K562 (cell line): ENCODE data around the gene KLK13. TPM values are rescaled to one million over a fixed set of nuclear protein-coding genes. Genes with fewer than 3 reads are reported as not detected.

Experiments
- CREBBP ChIP-seq: IDR thresholded peaks from one replicate; pipeline ENCODE4 v1.6.1; 2012; ENCODE audit warnings: low read depth, mild to moderate bottlenecking, control low read depth, inconsistent platforms, low read length
- EHMT2 ChIP-seq: fragments of 450-650 bp; IDR thresholded peaks from 2 replicates; pipeline ENCODE4 v1.6.1; 2018; ENCODE audit warnings: antibody characterized with exemption
- EP300 ChIP-seq: IDR thresholded peaks from 2 replicates; pipeline ENCODE4 v1.6.1; 2012; ENCODE audit warnings: low read length, improper control_type of control experiment
- FOXA1 ChIP-seq: fragments of 450-650 bp; IDR thresholded peaks from 2 replicates; pipeline ENCODE4 v1.6.1; 2016; ENCODE audit warnings: mild to moderate bottlenecking, borderline replicate concordance
- HINFP ChIP-seq: fragments of 450-650 bp; conservative IDR thresholded peaks from 2 replicates; pipeline ENCODE4 v1.6.1; 2016; ENCODE audit warnings: missing genetic modification characterization, low read depth, mild to moderate bottlenecking, control low read depth, missing compliant biosample characterization
- PHB ChIP-seq: fragments of 250-450 bp; sonication (Bioruptor Pico); IDR thresholded peaks from 2 replicates; pipeline ENCODE4 v1.5.0; 2021
- REST ChIP-seq, 2 experiments: fragments of 450-650 bp; formaldehyde crosslinking in 1 of 2; IDR thresholded peaks; 2 replicates each; pipeline versions ENCODE4 v1.4.0 to v1.6.1; 2014 to 2020; ENCODE audit warnings: mild to moderate bottlenecking in 2 of 2, borderline replicate concordance in 1 of 2, low read depth in 1 of 2
- SNRNP70 ChIP-seq: fragments of 200-400 bp; formaldehyde crosslinking; optimal IDR thresholded peaks from 2 replicates; pipeline ENCODE3; 2017; ENCODE audit warnings: low read depth, low read length
- UBTF ChIP-seq, 2 experiments: IDR thresholded peaks; 2 replicates each; pipeline ENCODE4 v1.6.1; 2012; ENCODE audit warnings: improper control_type of control experiment in 2 of 2, low read depth in 2 of 2, low read length in 2 of 2, borderline replicate concordance in 1 of 2
- ZNF282 ChIP-seq: sonication (generic); formaldehyde crosslinking; IDR thresholded peaks from 2 replicates; pipeline ENCODE4 v1.8.1; 2023; ENCODE audit warnings: missing genetic modification reagents
- ZNF512 ChIP-seq: IDR thresholded peaks from 2 replicates; pipeline ENCODE4 v1.6.1; 2016; ENCODE audit warnings: missing genetic modification characterization, missing compliant biosample characterization
- ZSCAN29 ChIP-seq: fragments of 450-650 bp; IDR thresholded peaks from 2 replicates; pipeline ENCODE4 v1.6.1; 2017
- ZSCAN32 ChIP-seq: fragments of 450-650 bp; formaldehyde crosslinking; IDR thresholded peaks from 2 replicates; pipeline ENCODE4 v1.4.0; 2020; ENCODE audit warnings: mild to moderate bottlenecking, moderate library complexity
- polyA plus RNA-seq, 8 experiments: library from polyadenylated mRNA; depleted of rRNA in 4 of 8; stranded (reverse) in 5 of 8; unstranded in 3 of 8; fragments of >200 nt; fragmentation: Nextera tagmentation in 2 of 8; fragmentation: Illumina TruSeq in 1 of 8; extraction: Ambion mirVana in 2 of 8; extraction: Trizol in 1 of 8; gene quantifications; 2 replicates each; pipeline versions ENCODE4 v1.2.1 to v1.2.3, GENCODE V29; 2011 to 2014; ENCODE audit warnings: inconsistent platforms in 1 of 8, missing spikeins in 1 of 8
- total RNA-seq, 7 experiments: library from RNA; depleted of rRNA in 6 of 7; stranded (reverse); fragments of >200 nt in 6 of 7; fragmentation: Illumina TruSeq in 2 of 7; extraction: Trizol in 2 of 7; gene quantifications; 2 replicates each; pipeline versions ENCODE4 v1.2.1 to v1.2.3, GENCODE V29; 2011 to 2021; ENCODE audit warnings: low replicate concordance in 1 of 7

The KLK13 gene
- total and polyA plus RNA-seq, 9 of the 15 experiments (the other 6 are each of a cell fraction or from before 2014, with no cell fraction given), result 0.72 to 9.0 (median 2.3) TPM

GRCh38 chr19:51020988-51021651 lies 43.8 kb downstream of the KLK13 start (continued):
- peak; percentile 74 for TF ChIP-seq REST (IDR thresholded peaks at IDR 0.05; ENCODE audit: borderline replicate concordance)
- TF ChIP-seq REST (CRISPR knock-in tag; IDR thresholded peaks at IDR 0.05; ENCODE audit: low read depth), result no peak
- no peak for TF ChIP-seq PHB (CRISPR knock-in tag)
- no peak for TF ChIP-seq EP300
- no peak for TF ChIP-seq ZNF512 (tag)
- TF ChIP-seq CREBBP, result no peak
- TF ChIP-seq ZSCAN32 (CRISPR knock-in tag), result no peak
- TF ChIP-seq SNRNP70, result no peak
- TF ChIP-seq ZNF282, result no peak
- TF ChIP-seq UBTF (IDR thresholded peaks at IDR 0.05; ENCODE audit: borderline replicate concordance in 1 of 2, low read depth in 2 of 2, low read length in 2 of 2), result no peak
- TF ChIP-seq EHMT2, result no peak
- TF ChIP-seq FOXA1, result no peak
- TF ChIP-seq HINFP (tag), result no peak
- no peak for TF ChIP-seq ZSCAN29
